ENCODE measurements around the gene DCAF8. TPM values are rescaled to one million over a fixed set of nuclear protein-coding genes. Genes with fewer than 3 reads are reported as not detected.

The DCAF8 gene
- total RNA-seq, 2 donors from 2014 or later = 124 to 167 TPM

- Histone ChIP-seq H3K27me3 (replicated peaks; ENCODE audit: insufficient read depth) (no peaks in the 10 kb centered on the region), H3K9me3 (no peaks in the 10 kb centered on the region), H3K36me3 (no peaks in the 10 kb centered on the region), H3K27ac (no peak overlapping the region), H3K4me3 (no peak overlapping the region), H3K4me1 (ENCODE audit: control insufficient read depth in 1 of 2, low read depth in 2 of 2) (peaks cover 12 to 35% of the 10 kb centered on the region in 2 donors)
- DNase-seq (ENCODE audit: low spot score) (no peak), ATAC-seq (ENCODE audit: insufficient number of reproducible peaks, low FRiP score, low read depth) (no peak)
- no peak for TF ChIP-seq CTCF (IDR thresholded peaks at IDR 0.05)
These were observed 67.7 kb downstream of the DCAF8 start for GRCh38 chr1:160194737-160195059.

GRCh38 chr1:160193832-160194736, 68.3 kb downstream of the DCAF8 start:
- Histone ChIP-seq H3K4me3 (no peak overlapping the region), H3K27ac (no peak overlapping the region), H3K27me3 (replicated peaks; ENCODE audit: insufficient read depth) (no peaks in the 10 kb centered on the region), H3K9me3 (no peaks in the 10 kb centered on the region), H3K4me1 (ENCODE audit: control insufficient read depth in 1 of 2, low read depth in 2 of 2) (peaks cover 12 to 42% of the 10 kb centered on the region in 2 donors), H3K36me3 (no peaks in the 10 kb centered on the region)
- no peak for TF ChIP-seq CTCF (IDR thresholded peaks at IDR 0.05)
- ATAC-seq (ENCODE audit: insufficient number of reproducible peaks, low FRiP score, low read depth) = no peak
- no peak for DNase-seq (ENCODE audit: low spot score)

GRCh38 chr1:160193091-160193819, 69.1 kb downstream of the DCAF8 start:
- peaks cover 12 to 44% of the 10 kb centered on the region in 2 donors for H3K4me1 ChIP-seq (ENCODE audit: control insufficient read depth in 1 of 2, low read depth in 2 of 2)
- no peaks in the 10 kb centered on the region for H3K9me3 ChIP-seq
- ATAC-seq (ENCODE audit: insufficient number of reproducible peaks, low FRiP score, low read depth) = peak; percentile 85
- DNase-seq (ENCODE audit: low spot score) = peak; percentile 80
- H3K4me3 ChIP-seq = peak overlapping the region; percentile 48
- no peaks in the 10 kb centered on the region for H3K36me3 ChIP-seq
- H3K27ac ChIP-seq = peak overlapping the region in 1 of 2 donors; percentile 51
- TF ChIP-seq CTCF (IDR thresholded peaks at IDR 0.05) = peak; percentile 98
- H3K27me3 ChIP-seq (replicated peaks; ENCODE audit: insufficient read depth) = no peaks in the 10 kb centered on the region

- no peak for TF ChIP-seq CTCF (IDR thresholded peaks at IDR 0.05)
- no peak for DNase-seq (ENCODE audit: low spot score)
- Histone ChIP-seq H3K4me1 (ENCODE audit: control insufficient read depth in 1 of 2, low read depth in 2 of 2) (peaks cover 12 to 44% of the 10 kb centered on the region in 2 donors), H3K4me3 (no peak overlapping the region), H3K27ac (no peak overlapping the region), H3K9me3 (no peaks in the 10 kb centered on the region), H3K36me3 (no peaks in the 10 kb centered on the region), H3K27me3 (replicated peaks; ENCODE audit: insufficient read depth) (no peaks in the 10 kb centered on the region)
- no peak for ATAC-seq (ENCODE audit: insufficient number of reproducible peaks, low FRiP score, low read depth)
These were observed 70.1 kb downstream of the DCAF8 start for GRCh38 chr1:160192234-160192633.

GRCh38 chr1:160191756-160192155, 70.6 kb downstream of the DCAF8 start:
- no peak for ATAC-seq (ENCODE audit: insufficient number of reproducible peaks, low FRiP score, low read depth)
- Histone ChIP-seq H3K4me1 (ENCODE audit: control insufficient read depth in 1 of 2, low read depth in 2 of 2) (peaks cover 12 to 44% of the 10 kb centered on the region in 2 donors), H3K27ac (no peak overlapping the region), H3K9me3 (no peaks in the 10 kb centered on the region), H3K27me3 (replicated peaks; ENCODE audit: insufficient read depth) (no peaks in the 10 kb centered on the region), H3K4me3 (no peak overlapping the region), H3K36me3 (no peaks in the 10 kb centered on the region)
- no peak for TF ChIP-seq CTCF (IDR thresholded peaks at IDR 0.05)
- no peak for DNase-seq (ENCODE audit: low spot score)
